ENCODE results near the gene SLC15A5.

- TF ChIP-seq CTCF (IDR thresholded peaks at IDR 0.05) (no peak), POLR2A (IDR thresholded peaks at IDR 0.05) (no peak)
These were observed 122.5 kb downstream of the SLC15A5 start for GRCh38 chr12:16154990-16155389.

All from Peyer's patch (tissue), 4 donors.